Measurements from ENCODE around the gene CCDC144A. TPM values are rescaled to one million over a fixed set of nuclear protein-coding genes. Genes with fewer than 3 reads are reported as not detected.
"Not testable (repeated sequence)": the region's sequence is repeated elsewhere in the genome, so short reads cannot be mapped to it uniquely, and the experiment has no call there.

The CCDC144A gene
- total RNA-seq, 4 donors from 2014 or later = 0.29 to 27.3 (median 12.3) TPM

- DNase-seq = no peak
- H3K36me3 ChIP-seq = no peaks in the 10 kb centered on the region
- H3K27ac ChIP-seq = no peak overlapping the region
- TF ChIP-seq POLR2A (IDR thresholded peaks at IDR 0.05) = no peak
- TF ChIP-seq, protein P1, sequence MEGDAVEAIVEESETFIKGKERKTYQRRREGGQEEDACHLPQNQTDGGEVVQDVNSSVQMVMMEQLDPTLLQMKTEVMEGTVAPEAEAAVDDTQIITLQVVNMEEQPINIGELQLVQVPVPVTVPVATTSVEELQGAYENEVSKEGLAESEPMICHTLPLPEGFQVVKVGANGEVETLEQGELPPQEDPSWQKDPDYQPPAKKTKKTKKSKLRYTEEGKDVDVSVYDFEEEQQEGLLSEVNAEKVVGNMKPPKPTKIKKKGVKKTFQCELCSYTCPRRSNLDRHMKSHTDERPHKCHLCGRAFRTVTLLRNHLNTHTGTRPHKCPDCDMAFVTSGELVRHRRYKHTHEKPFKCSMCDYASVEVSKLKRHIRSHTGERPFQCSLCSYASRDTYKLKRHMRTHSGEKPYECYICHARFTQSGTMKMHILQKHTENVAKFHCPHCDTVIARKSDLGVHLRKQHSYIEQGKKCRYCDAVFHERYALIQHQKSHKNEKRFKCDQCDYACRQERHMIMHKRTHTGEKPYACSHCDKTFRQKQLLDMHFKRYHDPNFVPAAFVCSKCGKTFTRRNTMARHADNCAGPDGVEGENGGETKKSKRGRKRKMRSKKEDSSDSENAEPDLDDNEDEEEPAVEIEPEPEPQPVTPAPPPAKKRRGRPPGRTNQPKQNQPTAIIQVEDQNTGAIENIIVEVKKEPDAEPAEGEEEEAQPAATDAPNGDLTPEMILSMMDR (IDR thresholded peaks at IDR 0.05) = no peak
- no peaks in the 10 kb centered on the region for H3K27me3 ChIP-seq
- no peaks in the 10 kb centered on the region for H3K4me1 ChIP-seq
- no peak overlapping the region for H3K4me3 ChIP-seq
- no peaks in the 10 kb centered on the region for H3K9me3 ChIP-seq
- intact Hi-C loops (cut with DNase I; ENCODE audit: low total_unique reads) = no loop called here
These were observed 28.8 kb upstream of the CCDC144A start for GRCh38 chr17:16661217-16661616.

DNA sequence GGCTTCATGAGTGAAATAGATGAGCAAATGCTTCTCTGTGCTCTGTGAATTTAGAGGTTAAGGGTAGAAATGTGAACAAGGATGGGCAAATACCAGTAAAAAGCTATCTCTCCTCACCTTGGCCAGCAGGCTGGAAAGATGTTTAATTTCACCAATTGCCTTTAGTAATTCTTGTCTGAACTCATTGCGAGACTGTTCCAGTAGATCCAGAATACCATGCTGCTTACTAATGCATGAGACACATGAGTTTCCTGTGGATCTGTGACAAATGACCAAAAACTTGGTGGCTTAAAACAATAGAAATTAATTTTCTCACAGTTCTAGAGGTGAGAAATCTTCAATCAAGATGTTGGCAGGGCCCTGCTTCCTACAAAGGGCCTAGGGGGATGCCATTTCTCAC is 27.1 kb upstream of the CCDC144A start:
- intact Hi-C loops (cut with DNase I; ENCODE audit: low total_unique reads) = no loop called here
- no peak overlapping the region for H3K27ac ChIP-seq
- no peaks in the 10 kb centered on the region for H3K9me3 ChIP-seq
- peaks cover 0 to 7% of the 10 kb centered on the region in 2 donors for H3K27me3 ChIP-seq
- no peak overlapping the region for H3K4me3 ChIP-seq
- no peak for DNase-seq
- TF ChIP-seq, protein P1 (IDR thresholded peaks at IDR 0.05) = no peak
- no peak for TF ChIP-seq POLR2A (IDR thresholded peaks at IDR 0.05)
- H3K4me1 ChIP-seq = peaks cover 0 to 8% of the 10 kb centered on the region in 2 donors
- H3K36me3 ChIP-seq = no peaks in the 10 kb centered on the region

- H3K27ac ChIP-seq; intact Hi-C loops (cut with DNase I; ENCODE audit: low total_unique reads); DNase-seq; H3K4me3 ChIP-seq; H3K36me3 ChIP-seq; H3K9me3 ChIP-seq; H3K4me1 ChIP-seq: not testable (repeated sequence)
- H3K27me3 ChIP-seq = peaks cover 0 to 27% of the 10 kb centered on the region in 2 donors
These were observed 23.5 kb upstream of the CCDC144A start for GRCh38 chr17:16666553-16666906.

- peak overlapping the region in 1 of 2 donors; percentile 31 for H3K4me3 ChIP-seq
- H3K27ac ChIP-seq; H3K4me1 ChIP-seq; H3K36me3 ChIP-seq; intact Hi-C loops (cut with DNase I; ENCODE audit: low total_unique reads); H3K9me3 ChIP-seq; DNase-seq: not testable (repeated sequence)
- H3K27me3 ChIP-seq = peaks cover 0 to 29% of the 10 kb centered on the region in 2 donors
These were observed 23.0 kb upstream of the CCDC144A start for GRCh38 chr17:16666907-16667636.

- H3K27me3 ChIP-seq = no peaks in the 10 kb centered on the region
- intact Hi-C loops (cut with DNase I; ENCODE audit: low total_unique reads) = no loop called here
- no peak overlapping the region for H3K27ac ChIP-seq
These were observed 13.3 kb upstream of the CCDC144A start for GRCh38 chr17:16676676-16677268.

DNA sequence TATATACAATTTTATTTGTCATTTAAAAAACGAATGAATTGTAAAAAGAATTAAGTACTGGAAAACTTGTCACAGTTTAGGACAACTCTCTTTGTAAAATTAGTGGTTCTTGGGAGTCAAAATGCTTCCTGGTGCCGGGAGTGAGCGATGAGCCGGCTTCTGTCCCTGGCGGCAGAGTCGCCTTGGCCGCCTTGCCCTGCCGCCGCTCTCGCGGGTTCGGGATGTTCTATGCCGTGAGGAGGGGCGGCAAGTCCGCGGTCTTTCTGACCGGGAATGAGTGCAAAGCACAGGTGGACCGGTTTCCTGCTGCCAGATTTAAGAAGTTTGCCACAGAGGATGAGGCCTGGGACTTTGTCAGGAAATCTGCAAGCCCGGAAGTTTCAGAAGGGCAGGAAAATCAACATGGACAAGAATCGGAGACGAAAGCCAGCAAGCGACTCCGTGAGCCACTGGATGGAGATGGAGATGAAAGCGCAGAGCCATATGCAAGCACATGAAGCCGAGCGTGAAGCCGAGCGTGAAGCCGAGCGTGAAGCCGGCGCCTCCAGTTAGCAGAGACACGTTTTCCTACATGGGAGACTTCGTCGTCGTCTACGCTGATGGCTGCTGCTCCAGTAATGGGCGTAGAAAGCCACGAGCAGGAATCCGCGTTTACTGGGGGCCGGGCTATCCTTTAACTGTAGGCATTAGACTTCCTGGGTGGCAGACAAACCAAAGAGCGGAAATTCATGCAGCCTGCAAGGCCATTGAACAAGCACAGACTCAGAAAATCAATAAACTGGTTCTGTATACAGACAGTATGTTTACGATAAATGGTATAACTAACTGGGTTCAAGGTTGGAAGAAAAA is 6.5 kb upstream of the CCDC144A start:
- H3K9me3 ChIP-seq; DNase-seq; H3K27ac ChIP-seq; intact Hi-C loops (cut with DNase I; ENCODE audit: low total_unique reads); H3K4me1 ChIP-seq; H3K27me3 ChIP-seq; H3K36me3 ChIP-seq; H3K4me3 ChIP-seq: not testable (repeated sequence)

More at GRCh38 chr17:16676676-16677268, 13.3 kb upstream of the CCDC144A start:
- Histone ChIP-seq H3K36me3 (no peaks in the 10 kb centered on the region), H3K4me3 (no peak overlapping the region), H3K9me3 (no peaks in the 10 kb centered on the region), H3K4me1 (no peaks in the 10 kb centered on the region)
- DNase-seq = no peak
- no peak for TF ChIP-seq POLR2A (IDR thresholded peaks at IDR 0.05)
- TF ChIP-seq, protein P1 (IDR thresholded peaks at IDR 0.05) = no peak

- H3K4me1 ChIP-seq; DNase-seq; H3K27ac ChIP-seq; H3K36me3 ChIP-seq; intact Hi-C loops (cut with DNase I; ENCODE audit: low total_unique reads); H3K9me3 ChIP-seq; H3K27me3 ChIP-seq; H3K4me3 ChIP-seq: not testable (repeated sequence)
These were observed 4.0 kb upstream of the CCDC144A start for GRCh38 chr17:16686019-16686418.

- DNase-seq; H3K4me1 ChIP-seq; H3K9me3 ChIP-seq; H3K36me3 ChIP-seq; H3K4me3 ChIP-seq; H3K27me3 ChIP-seq; intact Hi-C loops (cut with DNase I; ENCODE audit: low total_unique reads); H3K27ac ChIP-seq: not testable (repeated sequence)
These were observed 2.9 kb upstream of the CCDC144A start for GRCh38 chr17:16687151-16687550.

GRCh38 chr17:16690447-16690846 is 406 bp downstream of the CCDC144A start:
- H3K27me3 ChIP-seq; H3K4me3 ChIP-seq; DNase-seq; H3K4me1 ChIP-seq; H3K27ac ChIP-seq; intact Hi-C loops (cut with DNase I; ENCODE audit: low total_unique reads); H3K36me3 ChIP-seq; H3K9me3 ChIP-seq: not testable (repeated sequence)

DNA sequence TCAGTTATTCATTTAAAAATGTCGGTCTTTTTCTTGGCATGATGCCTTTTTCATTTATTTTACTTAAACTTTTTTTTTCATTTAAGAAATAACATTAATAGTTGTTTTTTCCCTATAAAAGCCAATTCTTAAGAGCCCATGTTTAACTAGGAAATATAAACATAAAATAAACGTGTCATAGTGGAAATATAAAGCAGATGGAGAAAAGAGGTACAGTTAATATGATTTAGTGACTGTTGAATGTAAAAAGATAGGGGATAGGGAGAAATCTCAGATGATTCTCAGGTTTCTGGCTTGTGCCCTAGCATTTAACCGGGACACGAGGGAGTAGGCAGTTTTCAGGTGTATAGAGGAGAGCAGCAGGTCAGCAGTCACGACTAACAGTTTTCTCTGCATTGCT is 7.6 kb downstream of the CCDC144A start:
- H3K36me3 ChIP-seq; H3K9me3 ChIP-seq; H3K4me1 ChIP-seq; H3K4me3 ChIP-seq; intact Hi-C loops (cut with DNase I; ENCODE audit: low total_unique reads); DNase-seq; H3K27ac ChIP-seq; H3K27me3 ChIP-seq: not testable (repeated sequence)

Data from uterus (tissue), 4 donors.